ENCODE results near the gene FBN1.
A peak's percentile ranks its signal among the peaks of the same experiment; 100 is the strongest.

FBN1 gene

DNA sequence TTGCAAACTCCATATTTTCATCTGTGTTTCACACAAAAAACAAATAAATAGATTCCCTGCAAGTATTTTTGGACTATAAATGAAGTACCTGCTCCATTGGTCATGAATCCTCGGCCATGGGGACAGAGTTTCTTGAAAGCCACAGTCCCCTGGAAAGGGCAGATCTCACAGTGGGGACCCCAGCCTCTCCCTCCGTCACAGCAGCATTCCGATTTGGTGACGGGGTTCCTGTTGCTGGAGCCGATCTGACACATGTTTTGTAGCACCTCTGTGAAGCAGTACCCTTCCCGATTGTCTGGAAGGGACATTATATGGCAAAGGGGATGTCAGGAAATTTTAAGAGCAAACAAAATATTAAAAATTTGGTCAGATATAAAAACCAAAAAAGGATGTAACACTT lies 218.0 kb downstream of the FBN1 start:
- no peak for DNase-seq (ENCODE audit: low spot score)
- Histone ChIP-seq H3K27ac (peak overlapping the region in 1 of 2 donors; percentile 30), H3K4me3 (no peak overlapping the region)

DNA sequence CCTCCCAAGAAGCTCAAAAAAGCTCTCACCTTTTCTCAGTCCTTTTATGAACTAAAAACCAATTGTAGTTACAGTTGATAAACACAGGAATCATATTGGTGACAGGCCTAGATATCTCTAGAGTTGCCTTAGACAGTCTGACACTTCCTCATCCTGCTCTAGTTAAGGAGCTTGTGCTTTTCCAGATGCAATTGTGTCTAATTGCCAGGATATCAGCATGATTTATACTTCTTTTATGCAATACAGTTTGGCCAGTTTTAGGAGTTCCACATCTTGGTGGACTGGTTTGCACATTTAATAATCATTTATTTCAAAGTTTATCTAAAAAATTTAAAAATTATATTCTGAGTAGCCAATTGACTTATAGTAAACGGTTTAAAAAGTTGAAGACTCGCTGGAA lies 218.6 kb downstream of the FBN1 start:
- TF ChIP-seq, protein P1, sequence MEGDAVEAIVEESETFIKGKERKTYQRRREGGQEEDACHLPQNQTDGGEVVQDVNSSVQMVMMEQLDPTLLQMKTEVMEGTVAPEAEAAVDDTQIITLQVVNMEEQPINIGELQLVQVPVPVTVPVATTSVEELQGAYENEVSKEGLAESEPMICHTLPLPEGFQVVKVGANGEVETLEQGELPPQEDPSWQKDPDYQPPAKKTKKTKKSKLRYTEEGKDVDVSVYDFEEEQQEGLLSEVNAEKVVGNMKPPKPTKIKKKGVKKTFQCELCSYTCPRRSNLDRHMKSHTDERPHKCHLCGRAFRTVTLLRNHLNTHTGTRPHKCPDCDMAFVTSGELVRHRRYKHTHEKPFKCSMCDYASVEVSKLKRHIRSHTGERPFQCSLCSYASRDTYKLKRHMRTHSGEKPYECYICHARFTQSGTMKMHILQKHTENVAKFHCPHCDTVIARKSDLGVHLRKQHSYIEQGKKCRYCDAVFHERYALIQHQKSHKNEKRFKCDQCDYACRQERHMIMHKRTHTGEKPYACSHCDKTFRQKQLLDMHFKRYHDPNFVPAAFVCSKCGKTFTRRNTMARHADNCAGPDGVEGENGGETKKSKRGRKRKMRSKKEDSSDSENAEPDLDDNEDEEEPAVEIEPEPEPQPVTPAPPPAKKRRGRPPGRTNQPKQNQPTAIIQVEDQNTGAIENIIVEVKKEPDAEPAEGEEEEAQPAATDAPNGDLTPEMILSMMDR (IDR thresholded peaks at IDR 0.05) = no peak
- Histone ChIP-seq H3K27ac (no peak overlapping the region), H3K4me3 (no peak overlapping the region)
- DNase-seq (ENCODE audit: low spot score) = no peak

More for the DNA sequence above, 218.0 kb downstream of the FBN1 start:
- TF ChIP-seq, protein P1 (IDR thresholded peaks at IDR 0.05) = no peak

DNA sequence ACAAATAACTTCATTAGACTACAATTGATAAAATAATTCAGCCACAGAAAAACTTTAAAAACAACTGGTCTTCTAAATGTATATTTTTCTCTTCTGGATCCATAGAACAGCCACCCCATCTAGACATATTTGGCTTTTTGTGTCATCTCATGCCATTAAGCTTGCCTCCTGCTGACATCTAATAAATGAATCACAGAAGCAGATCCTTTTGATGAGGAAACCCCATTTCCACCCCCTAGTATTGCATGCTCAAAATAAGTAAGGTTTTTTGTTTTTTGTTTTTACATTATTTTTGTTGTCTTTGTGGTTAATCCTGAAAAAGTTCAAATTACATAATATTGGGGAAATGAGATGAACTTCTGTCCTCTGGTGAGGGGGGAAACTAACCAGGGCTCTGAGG lies 219.5 kb downstream of the FBN1 start:
- DNase-seq (ENCODE audit: low spot score) = no peak
- no peak overlapping the region for H3K4me3 ChIP-seq
- H3K27ac ChIP-seq = no peak overlapping the region
- TF ChIP-seq, protein P1 (IDR thresholded peaks at IDR 0.05) = no peak

DNA sequence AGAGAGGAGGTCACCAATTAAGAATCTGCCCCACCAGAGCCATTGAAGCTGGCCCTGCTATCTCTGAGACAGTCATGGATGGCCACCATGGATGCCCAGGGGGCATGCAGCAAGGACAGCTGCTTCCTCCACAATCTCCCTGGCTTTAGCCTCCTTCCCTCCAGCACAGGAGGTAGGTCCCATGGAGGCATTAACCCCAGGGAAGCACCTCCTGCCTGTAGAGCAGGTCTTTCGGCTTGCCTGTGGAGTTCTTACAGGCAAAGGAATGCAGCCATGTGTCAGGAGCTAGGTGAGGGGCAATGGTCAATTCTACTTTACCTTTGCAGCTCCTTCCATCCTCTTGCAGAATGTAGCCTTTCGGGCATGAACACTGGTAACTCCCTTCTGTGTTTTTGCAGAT lies 220.5 kb downstream of the FBN1 start:
- DNase-seq (ENCODE audit: low spot score) = no peak
- Histone ChIP-seq H3K4me3 (no peak overlapping the region), H3K27ac (peak overlapping the region in 1 of 2 donors; percentile 24)
- TF ChIP-seq, protein P1 (IDR thresholded peaks at IDR 0.05) = no peak

DNA sequence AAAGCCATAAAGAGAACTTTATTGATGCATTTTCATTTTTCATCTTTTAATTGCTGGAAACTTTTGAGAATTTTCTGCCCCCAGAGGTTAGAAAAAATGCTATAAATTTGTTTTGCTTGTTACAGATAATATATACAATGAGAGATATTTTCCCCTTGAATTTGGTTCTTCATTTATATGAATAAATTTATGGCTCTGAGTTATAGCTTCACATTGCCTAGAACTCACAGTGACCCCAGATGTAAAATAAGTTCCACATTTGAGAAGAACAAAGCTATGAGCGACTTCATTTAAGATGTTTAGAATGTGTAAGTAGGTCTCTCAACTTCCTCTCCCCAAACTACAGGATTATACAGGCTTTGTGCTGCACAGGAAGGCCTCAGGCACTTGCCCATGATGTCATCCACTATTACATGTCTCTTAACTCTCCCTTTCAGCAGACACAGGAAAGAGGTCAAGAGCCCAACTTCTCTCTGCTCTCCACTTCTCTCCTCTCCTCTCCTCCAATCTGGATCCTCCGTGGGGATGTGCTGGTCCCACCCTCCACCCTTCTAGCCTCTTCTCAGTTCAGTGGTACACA lies 221.5 kb downstream of the FBN1 start:
- no peak for DNase-seq (ENCODE audit: low spot score)
- Histone ChIP-seq H3K27ac (peak overlapping the region in 1 of 2 donors; percentile 24), H3K4me3 (no peak overlapping the region)
- TF ChIP-seq, protein P1 (IDR thresholded peaks at IDR 0.05) = no peak

DNA sequence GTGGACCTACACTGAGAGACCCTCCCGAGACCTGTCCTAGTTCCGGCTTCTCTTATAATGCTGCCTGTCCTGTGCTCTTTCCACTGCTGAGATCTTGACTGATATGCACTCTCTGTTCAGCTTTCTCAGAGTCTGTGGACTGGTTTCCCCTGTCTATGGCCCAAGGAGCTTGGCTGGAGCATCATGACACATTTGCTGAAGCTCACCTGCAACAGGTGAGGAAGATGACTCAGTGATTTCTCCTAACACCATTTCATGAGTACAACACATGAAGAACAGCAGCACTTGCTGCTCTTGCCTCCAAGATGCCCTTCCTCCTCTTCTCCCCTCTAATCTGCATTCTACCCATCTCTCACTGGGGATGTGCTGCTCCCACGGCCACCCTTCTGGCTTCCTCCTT lies 222.2 kb downstream of the FBN1 start:
- peak overlapping the region in 1 of 2 donors; percentile 24 for H3K27ac ChIP-seq
- H3K4me3 ChIP-seq = no peak overlapping the region
- TF ChIP-seq, protein P1 (IDR thresholded peaks at IDR 0.05) = no peak
- DNase-seq (ENCODE audit: low spot score) = no peak

DNA sequence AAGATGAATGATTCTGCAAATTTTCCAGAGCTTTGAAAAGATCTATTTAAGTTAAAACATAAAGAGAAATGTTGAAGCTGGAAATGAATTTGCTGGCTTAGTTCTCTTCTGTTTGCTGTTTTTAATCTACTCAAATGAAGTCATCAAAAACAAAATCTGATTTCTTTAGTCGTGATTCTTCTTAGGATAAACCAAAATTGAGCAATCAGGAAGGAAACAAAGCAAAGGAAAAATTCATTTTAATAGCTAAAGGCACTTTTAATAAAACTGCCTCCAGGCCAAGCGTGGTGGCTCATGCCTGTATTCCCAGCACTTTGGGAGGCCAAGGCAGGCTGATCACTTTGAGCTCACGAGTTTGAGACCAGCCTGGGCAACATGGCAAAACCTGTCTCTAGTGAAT lies 223.1 kb downstream of the FBN1 start:
- TF ChIP-seq, protein P1 (IDR thresholded peaks at IDR 0.05) = no peak
- H3K27ac ChIP-seq = no peak overlapping the region

More for the DNA sequence above, 223.1 kb downstream of the FBN1 start:
- no peak for DNase-seq (ENCODE audit: low spot score)
- H3K4me3 ChIP-seq = no peak overlapping the region
